H1 (cell line): ENCODE data around the gene PSMD6. TPM values are rescaled to one million over a fixed set of nuclear protein-coding genes. Genes with fewer than 3 reads are reported as not detected.

Source experiments
- BRCA1 ChIP-seq: IDR thresholded peaks from 2 replicates; pipeline ENCODE4 v1.6.1; 2012; ENCODE audit warnings: low read depth, low read length, improper control_type of control experiment
- KDM1A ChIP-seq: fragments of 200-600, 300-600 bp; sonication (generic); IDR thresholded peaks from 2 replicates; pipeline ENCODE4 v1.7.1; 2016; ENCODE audit warnings: mild to moderate bottlenecking, low read length, borderline replicate concordance
- POU5F1 ChIP-seq: IDR thresholded peaks from 2 replicates; pipeline ENCODE4 v1.6.1; 2011; ENCODE audit warnings: low read depth, mild to moderate bottlenecking, low read length, moderate library complexity
- SIRT6 ChIP-seq: IDR thresholded peaks from one replicate; pipeline ENCODE4 v1.7.1; 2012; ENCODE audit warnings: low read length, inconsistent platforms
- TBP ChIP-seq: IDR thresholded peaks from 2 replicates; pipeline ENCODE4 v1.6.1; 2011; ENCODE audit warnings: low read depth, low read length, improper control_type of control experiment
- polyA plus RNA-seq, 7 experiments: library from polyadenylated mRNA; depleted of rRNA in 3 of 7; stranded (reverse) in 5 of 7; unstranded in 2 of 7; fragments of >200 nt in 5 of 7; fragments of 200-250 nt in 2 of 7; gene quantifications; 1 replicate in 5 of 7; 2 replicates in 1 of 7; 4 replicates in 1 of 7; pipeline versions ENCODE4 v1.2.1 to v1.2.3, GENCODE V29; 2011 to 2013; ENCODE audit warnings: missing spikeins in 2 of 7, mixed read lengths in 2 of 7
- total RNA-seq: library from RNA; stranded (reverse); fragmentation: NEBNext Ultra II Directional; extraction: Animal tissue kit (Norgen Biotek cat#: 25700); gene quantifications from 2 replicates; pipeline ENCODE4 v1.2.1, GENCODE V29; 2021
- TF ChIP-seq, protein P1 (sequence below): fragments of 300-600 bp; sonication (generic); IDR thresholded peaks from 2 replicates; pipeline ENCODE4 v1.7.1; 2012; ENCODE audit warnings: low read length, moderate library complexity, mild to moderate bottlenecking, inconsistent platforms; ENCODE audit not compliant: insufficient replicate concordance
- TF ChIP-seq, protein P2 (sequence below): IDR thresholded peaks from 2 replicates; pipeline ENCODE4 v1.6.1; 2012; ENCODE audit warnings: low read length, inconsistent platforms

PSMD6 gene
- total and polyA plus RNA-seq, 2 of the 8 experiments (the other 6 are each of a cell fraction or from before 2014, with no cell fraction given), result 43.7 to 104 TPM

DNA sequence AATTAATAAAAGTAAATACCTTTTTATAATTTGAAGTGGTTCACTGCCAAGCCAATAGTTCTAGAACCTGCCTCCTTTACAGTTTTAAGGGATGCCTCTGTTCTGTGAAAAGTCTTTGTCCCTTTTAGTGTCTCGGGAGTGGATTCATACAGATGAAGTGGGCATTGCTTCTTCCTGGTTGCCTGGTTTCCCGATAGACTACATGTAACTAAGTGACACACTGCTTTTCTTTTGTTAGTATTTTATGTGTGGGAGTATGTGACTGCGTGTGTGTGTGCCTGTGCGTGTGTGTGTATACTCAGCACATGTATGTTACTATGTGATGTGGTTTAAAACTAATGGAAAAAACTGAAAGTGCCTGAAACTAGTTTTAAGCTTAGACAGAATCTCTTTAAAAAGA lies 21.1 kb downstream of the PSMD6 start (continued):
- TF ChIP-seq, protein P1, sequence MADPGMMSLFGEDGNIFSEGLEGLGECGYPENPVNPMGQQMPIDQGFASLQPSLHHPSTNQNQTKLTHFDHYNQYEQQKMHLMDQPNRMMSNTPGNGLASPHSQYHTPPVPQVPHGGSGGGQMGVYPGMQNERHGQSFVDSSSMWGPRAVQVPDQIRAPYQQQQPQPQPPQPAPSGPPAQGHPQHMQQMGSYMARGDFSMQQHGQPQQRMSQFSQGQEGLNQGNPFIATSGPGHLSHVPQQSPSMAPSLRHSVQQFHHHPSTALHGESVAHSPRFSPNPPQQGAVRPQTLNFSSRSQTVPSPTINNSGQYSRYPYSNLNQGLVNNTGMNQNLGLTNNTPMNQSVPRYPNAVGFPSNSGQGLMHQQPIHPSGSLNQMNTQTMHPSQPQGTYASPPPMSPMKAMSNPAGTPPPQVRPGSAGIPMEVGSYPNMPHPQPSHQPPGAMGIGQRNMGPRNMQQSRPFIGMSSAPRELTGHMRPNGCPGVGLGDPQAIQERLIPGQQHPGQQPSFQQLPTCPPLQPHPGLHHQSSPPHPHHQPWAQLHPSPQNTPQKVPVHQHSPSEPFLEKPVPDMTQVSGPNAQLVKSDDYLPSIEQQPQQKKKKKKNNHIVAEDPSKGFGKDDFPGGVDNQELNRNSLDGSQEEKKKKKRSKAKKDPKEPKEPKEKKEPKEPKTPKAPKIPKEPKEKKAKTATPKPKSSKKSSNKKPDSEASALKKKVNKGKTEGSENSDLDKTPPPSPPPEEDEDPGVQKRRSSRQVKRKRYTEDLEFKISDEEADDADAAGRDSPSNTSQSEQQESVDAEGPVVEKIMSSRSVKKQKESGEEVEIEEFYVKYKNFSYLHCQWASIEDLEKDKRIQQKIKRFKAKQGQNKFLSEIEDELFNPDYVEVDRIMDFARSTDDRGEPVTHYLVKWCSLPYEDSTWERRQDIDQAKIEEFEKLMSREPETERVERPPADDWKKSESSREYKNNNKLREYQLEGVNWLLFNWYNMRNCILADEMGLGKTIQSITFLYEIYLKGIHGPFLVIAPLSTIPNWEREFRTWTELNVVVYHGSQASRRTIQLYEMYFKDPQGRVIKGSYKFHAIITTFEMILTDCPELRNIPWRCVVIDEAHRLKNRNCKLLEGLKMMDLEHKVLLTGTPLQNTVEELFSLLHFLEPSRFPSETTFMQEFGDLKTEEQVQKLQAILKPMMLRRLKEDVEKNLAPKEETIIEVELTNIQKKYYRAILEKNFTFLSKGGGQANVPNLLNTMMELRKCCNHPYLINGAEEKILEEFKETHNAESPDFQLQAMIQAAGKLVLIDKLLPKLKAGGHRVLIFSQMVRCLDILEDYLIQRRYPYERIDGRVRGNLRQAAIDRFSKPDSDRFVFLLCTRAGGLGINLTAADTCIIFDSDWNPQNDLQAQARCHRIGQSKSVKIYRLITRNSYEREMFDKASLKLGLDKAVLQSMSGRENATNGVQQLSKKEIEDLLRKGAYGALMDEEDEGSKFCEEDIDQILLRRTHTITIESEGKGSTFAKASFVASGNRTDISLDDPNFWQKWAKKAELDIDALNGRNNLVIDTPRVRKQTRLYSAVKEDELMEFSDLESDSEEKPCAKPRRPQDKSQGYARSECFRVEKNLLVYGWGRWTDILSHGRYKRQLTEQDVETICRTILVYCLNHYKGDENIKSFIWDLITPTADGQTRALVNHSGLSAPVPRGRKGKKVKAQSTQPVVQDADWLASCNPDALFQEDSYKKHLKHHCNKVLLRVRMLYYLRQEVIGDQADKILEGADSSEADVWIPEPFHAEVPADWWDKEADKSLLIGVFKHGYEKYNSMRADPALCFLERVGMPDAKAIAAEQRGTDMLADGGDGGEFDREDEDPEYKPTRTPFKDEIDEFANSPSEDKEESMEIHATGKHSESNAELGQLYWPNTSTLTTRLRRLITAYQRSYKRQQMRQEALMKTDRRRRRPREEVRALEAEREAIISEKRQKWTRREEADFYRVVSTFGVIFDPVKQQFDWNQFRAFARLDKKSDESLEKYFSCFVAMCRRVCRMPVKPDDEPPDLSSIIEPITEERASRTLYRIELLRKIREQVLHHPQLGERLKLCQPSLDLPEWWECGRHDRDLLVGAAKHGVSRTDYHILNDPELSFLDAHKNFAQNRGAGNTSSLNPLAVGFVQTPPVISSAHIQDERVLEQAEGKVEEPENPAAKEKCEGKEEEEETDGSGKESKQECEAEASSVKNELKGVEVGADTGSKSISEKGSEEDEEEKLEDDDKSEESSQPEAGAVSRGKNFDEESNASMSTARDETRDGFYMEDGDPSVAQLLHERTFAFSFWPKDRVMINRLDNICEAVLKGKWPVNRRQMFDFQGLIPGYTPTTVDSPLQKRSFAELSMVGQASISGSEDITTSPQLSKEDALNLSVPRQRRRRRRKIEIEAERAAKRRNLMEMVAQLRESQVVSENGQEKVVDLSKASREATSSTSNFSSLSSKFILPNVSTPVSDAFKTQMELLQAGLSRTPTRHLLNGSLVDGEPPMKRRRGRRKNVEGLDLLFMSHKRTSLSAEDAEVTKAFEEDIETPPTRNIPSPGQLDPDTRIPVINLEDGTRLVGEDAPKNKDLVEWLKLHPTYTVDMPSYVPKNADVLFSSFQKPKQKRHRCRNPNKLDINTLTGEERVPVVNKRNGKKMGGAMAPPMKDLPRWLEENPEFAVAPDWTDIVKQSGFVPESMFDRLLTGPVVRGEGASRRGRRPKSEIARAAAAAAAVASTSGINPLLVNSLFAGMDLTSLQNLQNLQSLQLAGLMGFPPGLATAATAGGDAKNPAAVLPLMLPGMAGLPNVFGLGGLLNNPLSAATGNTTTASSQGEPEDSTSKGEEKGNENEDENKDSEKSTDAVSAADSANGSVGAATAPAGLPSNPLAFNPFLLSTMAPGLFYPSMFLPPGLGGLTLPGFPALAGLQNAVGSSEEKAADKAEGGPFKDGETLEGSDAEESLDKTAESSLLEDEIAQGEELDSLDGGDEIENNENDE, result no peak
- TF ChIP-seq POU5F1 (no peak), KDM1A (no peak), BRCA1 (no peak), TBP (no peak), SIRT6 (no peak)
- TF ChIP-seq, protein P2, sequence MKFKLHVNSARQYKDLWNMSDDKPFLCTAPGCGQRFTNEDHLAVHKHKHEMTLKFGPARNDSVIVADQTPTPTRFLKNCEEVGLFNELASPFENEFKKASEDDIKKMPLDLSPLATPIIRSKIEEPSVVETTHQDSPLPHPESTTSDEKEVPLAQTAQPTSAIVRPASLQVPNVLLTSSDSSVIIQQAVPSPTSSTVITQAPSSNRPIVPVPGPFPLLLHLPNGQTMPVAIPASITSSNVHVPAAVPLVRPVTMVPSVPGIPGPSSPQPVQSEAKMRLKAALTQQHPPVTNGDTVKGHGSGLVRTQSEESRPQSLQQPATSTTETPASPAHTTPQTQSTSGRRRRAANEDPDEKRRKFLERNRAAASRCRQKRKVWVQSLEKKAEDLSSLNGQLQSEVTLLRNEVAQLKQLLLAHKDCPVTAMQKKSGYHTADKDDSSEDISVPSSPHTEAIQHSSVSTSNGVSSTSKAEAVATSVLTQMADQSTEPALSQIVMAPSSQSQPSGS, result no peak
